Measurements from ENCODE around the gene CHD6. TPM values are rescaled to one million over a fixed set of nuclear protein-coding genes. Genes with fewer than 3 reads are reported as not detected.

CHD6 gene
- total and polyA plus RNA-seq, 11 donors: 6.5 to 52.8 (median 38.9) TPM

DNA sequence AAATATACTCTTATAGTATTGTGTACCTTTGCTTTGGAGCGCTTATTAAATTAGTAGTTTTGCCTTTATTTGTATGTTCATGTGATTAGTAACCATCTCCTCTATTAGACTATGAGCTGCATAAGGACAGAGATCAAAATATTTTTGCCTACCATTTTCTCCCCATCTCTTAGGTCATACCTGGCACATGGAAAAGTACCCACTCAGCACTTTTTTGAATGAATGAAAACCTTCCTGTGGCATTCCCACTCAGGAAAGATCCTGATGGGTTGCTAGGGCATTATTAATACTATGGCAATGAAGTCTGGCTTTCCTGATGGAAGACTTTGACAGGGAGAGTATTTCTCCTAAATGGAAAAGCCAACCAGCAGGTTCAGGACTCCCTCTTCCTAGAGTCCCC lies 20.3 kb upstream of the CHD6 start:
- Histone ChIP-seq H3K27me3 (peaks cover 0 to 14% (median 0%) of the 10 kb centered on the region in 9 donors), H3K4me1 (peaks cover 0 to 5% (median 0%) of the 10 kb centered on the region in 12 donors), H3K4me3 (no peak overlapping the region), H3K27ac (no peak overlapping the region), H3K36me3 (no peaks in the 10 kb centered on the region), H3K9me3 (no peaks in the 10 kb centered on the region)
- DNase-seq (no peak), ATAC-seq (no peak)
- intact Hi-C loops (cut with DNase I): no loop called here
- TF ChIP-seq POLR2A (IDR thresholded peaks at IDR 0.05) (no peak), CTCF (IDR thresholded peaks at IDR 0.05) (no peak)
- 87 to 100% (median 95%) methylated on average over 1 of the region's 1 CpG for WGBS, 4 donors

- intact Hi-C loops (cut with DNase I): no loop called here
- no peak for ATAC-seq
These were observed 17.0 kb upstream of the CHD6 start for GRCh38 chr20:41635158-41635557.

DNA sequence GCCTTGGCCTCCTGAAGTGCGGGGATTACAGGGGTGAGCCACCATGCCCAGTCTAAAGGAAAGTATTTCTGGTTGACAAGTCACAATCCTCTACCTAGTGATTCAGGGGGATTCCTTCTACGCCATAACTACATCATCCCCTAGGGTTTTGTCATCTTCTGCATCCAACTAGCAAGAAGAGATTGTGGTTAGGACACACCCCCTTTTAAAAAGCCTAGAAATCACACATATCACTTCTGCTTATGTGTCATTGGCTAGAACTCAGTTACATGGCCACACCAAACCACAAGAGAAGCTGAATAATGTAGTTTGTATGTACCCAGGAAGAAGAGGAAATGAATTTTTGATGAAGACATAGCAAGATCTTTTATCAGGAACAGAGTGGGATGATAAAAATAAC lies 14.7 kb upstream of the CHD6 start:
- DNase-seq: no peak
- no peak overlapping the region for H3K27ac ChIP-seq
- no peaks in the 10 kb centered on the region for H3K36me3 ChIP-seq
- no peak for ATAC-seq
- peaks cover 0 to 8% (median 0%) of the 10 kb centered on the region in 12 donors for H3K4me1 ChIP-seq
- H3K9me3 ChIP-seq: no peaks in the 10 kb centered on the region
- peaks cover 0 to 14% (median 0%) of the 10 kb centered on the region in 9 donors for H3K27me3 ChIP-seq
- intact Hi-C loops (cut with DNase I): no loop called here
- whole genome bisulfite sequencing, 4 donors: 85 to 93% (median 91%) methylated on average over 2 of the region's 2 CpGs
- no peak for TF ChIP-seq POLR2A (IDR thresholded peaks at IDR 0.05)
- no peak for TF ChIP-seq CTCF (IDR thresholded peaks at IDR 0.05)
- no peak overlapping the region for H3K4me3 ChIP-seq

More at GRCh38 chr20:41635158-41635557, 17.0 kb upstream of the CHD6 start:
- no peak for TF ChIP-seq CTCF (IDR thresholded peaks at IDR 0.05)
- no peak for TF ChIP-seq POLR2A (IDR thresholded peaks at IDR 0.05)
- DNase-seq: no peak
- H3K4me1 ChIP-seq: peaks cover 0 to 8% (median 0%) of the 10 kb centered on the region in 12 donors
- no peaks in the 10 kb centered on the region for H3K9me3 ChIP-seq
- H3K4me3 ChIP-seq: no peak overlapping the region
- peaks cover 0 to 14% (median 0%) of the 10 kb centered on the region in 9 donors for H3K27me3 ChIP-seq
- no peaks in the 10 kb centered on the region for H3K36me3 ChIP-seq
- H3K27ac ChIP-seq: no peak overlapping the region

GRCh38 chr20:41631826-41632225 lies 13.6 kb upstream of the CHD6 start:
- no peak for TF ChIP-seq POLR2A (IDR thresholded peaks at IDR 0.05)
- no peak for TF ChIP-seq CTCF (IDR thresholded peaks at IDR 0.05)
- intact Hi-C loops (cut with DNase I): no loop called here
- Histone ChIP-seq H3K27me3 (peaks cover 0 to 9% (median 0%) of the 10 kb centered on the region in 9 donors), H3K4me3 (no peak overlapping the region), H3K9me3 (no peaks in the 10 kb centered on the region), H3K36me3 (no peaks in the 10 kb centered on the region), H3K4me1 (peaks cover 0 to 8% (median 0%) of the 10 kb centered on the region in 12 donors), H3K27ac (peak overlapping the region in 2 of 12 donors; percentile 9 to 50)
- 38 to 52% (median 44%) methylated on average over 4 of the region's 4 CpGs for WGBS, 4 donors
- ATAC-seq: peak; percentile 92 to 99 (median 96)
- peak; percentile 72 to 83 (median 76) for DNase-seq

Measured in heart left ventricle (tissue), 16 donors.